EL (cell line): ENCODE measurements around the gene CACNA1A.
"Not testable (repeated sequence)": the region's sequence is repeated elsewhere in the genome, so short reads cannot be mapped to it uniquely, and the experiment has no call there.

Experiments used
- DNase-seq: peaks from one replicate; pipeline ENCODE4 v3.0.0-alpha.2; 2016

Gene CACNA1A

DNA sequence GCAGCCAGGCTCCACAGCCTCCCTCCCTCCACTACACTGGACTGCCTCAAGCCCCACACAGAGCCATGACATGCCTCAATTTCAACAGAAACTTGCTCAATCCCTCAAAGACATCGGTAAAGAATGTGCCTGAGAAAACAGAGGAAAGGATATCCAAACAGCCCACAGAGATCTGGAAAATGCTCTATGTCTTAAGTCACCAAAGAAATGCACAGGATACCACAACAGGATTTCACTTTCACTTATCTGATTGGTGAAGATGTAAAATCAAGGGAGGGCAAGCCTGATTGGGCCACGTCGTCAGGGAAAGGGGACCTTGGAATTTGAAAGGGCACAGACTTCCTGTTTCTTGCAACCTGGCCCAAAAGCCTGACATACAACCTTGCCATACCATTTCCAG is 14.2 kb downstream of the CACNA1A start:
- DNase-seq: peak; percentile 83

GRCh38 chr19:13487985-13488384 is 18.3 kb downstream of the CACNA1A start:
- DNase-seq: no peak

DNA sequence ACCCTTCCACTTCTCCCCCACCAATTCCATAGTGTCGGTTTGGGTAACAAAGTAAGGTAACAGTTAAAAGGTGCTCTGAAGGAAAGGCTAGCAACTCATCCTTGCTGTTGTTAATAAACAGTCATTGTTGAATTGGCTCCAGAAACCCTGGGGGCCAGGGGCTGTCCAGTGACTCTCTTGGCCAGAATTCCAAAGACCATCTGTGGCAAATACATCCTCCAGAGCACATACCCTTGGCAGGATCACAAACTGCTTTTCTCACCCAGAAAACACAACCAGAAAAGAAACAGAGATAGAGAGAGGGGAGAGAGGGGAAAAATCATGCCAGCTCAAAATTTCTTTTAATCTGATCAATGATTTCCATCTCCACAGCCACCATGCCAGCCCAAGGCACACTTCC is 22.1 kb downstream of the CACNA1A start:
- no peak for DNase-seq

- DNase-seq: no peak
Observed at GRCh38 chr19:13483215-13483614, 23.1 kb downstream of the CACNA1A start.

DNA sequence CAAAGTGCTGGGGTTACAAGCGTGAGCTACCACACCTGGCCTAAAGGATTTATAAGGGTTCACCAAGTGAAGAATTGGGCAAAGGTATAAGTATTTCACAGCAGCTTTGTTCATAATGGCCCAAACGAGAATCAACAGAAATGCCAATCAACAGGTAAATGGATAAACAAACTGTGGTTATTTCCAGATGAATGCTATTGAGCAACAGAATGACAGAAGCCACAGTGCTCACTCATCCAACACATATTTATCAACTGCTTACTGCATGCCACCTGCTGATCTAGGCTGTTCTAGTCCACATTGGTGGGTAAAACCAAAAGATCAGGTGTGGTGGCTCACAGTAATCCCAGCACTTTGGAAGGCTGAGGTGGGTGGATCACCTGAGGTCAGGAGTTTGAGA is 27.7 kb downstream of the CACNA1A start:
- DNase-seq: no peak

- DNase-seq: no peak
Observed at GRCh38 chr19:13476071-13476470, 30.2 kb downstream of the CACNA1A start.

DNA sequence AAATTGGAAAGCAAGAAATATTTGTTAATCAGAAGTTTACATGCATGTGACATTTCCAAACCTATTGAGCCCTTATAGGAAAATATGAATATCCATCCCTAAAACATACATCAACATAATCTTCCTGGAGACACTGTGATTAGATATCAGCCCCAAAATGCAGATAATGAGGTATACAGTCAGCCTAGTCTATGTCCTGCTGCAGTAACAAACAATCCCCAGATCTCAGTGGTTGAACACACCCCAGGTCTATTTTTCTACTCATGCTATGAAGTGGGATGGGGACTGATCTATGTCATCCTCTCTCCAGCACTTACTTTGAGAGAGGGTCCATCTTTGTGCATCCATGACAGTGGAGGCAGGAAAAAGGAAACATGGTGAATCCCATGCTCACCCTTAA is 31.2 kb downstream of the CACNA1A start:
- DNase-seq: no peak

GRCh38 chr19:13466697-13467096 is 39.6 kb downstream of the CACNA1A start:
- DNase-seq: no peak

- DNase-seq: peak; percentile 11
Observed at GRCh38 chr19:13463296-13463695, 43.0 kb downstream of the CACNA1A start.

DNA sequence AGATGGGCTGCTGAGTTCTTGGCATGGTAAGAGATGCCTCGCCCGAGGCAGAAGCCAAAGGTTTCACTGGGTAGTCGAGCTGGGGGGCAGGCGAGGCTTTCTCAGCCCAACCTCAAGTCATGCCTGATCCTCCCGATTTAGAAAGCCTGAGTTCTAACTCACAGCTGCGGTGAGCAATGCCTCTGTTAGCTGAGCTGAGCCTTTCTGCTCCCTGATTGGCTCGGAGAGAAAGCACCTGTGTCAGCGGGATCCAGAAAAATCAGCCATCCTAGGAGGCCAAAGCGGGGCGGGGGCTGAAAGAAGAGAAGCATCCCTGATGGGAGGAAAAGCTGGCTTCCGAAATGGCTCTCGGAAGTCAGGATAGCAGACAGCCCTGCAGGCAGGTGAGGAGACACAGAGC is 44.7 kb downstream of the CACNA1A start:
- DNase-seq: no peak

- DNase-seq: no peak
Observed at GRCh38 chr19:13460045-13460444, 46.2 kb downstream of the CACNA1A start.

- no peak for DNase-seq
Observed at GRCh38 chr19:13459351-13459750, 46.9 kb downstream of the CACNA1A start.

DNA sequence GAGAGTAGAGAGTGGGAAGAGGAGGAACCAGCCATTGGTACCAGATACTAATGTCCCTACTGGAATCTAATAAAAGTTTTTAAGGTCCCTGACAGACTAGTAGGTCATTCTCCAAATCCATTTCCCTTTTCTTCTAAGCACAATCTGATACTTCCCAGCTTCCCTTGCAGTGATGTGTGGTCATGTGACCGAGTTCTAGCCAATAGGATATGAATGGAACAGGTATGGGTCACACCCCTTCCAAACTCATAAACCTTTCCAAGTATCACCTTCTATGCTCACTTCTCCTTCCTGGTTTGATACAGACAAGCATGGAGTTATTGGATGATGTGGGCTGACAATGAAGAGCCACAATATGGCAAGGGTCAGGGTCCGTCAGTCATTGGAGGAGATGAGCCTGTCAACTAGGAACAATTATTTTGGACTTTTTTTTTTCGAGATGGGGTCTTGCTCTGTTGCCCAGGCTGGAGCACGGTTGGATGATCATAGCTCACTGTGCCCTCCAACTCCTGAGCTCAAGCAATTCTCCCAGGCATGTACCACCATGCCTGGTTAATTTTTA is 54.8 kb downstream of the CACNA1A start:
- no peak for DNase-seq

DNA sequence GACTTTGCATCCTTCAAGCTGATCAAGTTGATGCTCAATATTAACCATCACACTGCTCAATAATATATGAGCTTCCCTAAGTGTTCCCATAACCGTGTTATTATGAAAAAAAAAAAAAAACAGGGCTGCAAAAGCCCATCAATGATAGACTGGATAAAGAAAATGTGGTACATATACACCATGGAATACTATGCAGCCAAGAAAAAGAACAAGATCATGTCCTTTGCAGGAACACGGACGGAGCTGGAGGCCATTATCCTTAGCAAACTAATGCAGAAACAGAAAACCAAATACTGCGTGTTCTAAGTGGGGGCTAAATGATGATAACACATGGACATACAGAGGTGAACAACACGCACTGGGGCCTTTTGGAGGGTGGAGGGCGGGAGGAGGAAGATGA is 58.3 kb downstream of the CACNA1A start:
- no peak for DNase-seq

GRCh38 chr19:13441810-13442512 is 64.3 kb downstream of the CACNA1A start:
- DNase-seq: peak; percentile 35

- DNase-seq: no peak
Observed at GRCh38 chr19:13437919-13438618, 68.2 kb downstream of the CACNA1A start.

DNA sequence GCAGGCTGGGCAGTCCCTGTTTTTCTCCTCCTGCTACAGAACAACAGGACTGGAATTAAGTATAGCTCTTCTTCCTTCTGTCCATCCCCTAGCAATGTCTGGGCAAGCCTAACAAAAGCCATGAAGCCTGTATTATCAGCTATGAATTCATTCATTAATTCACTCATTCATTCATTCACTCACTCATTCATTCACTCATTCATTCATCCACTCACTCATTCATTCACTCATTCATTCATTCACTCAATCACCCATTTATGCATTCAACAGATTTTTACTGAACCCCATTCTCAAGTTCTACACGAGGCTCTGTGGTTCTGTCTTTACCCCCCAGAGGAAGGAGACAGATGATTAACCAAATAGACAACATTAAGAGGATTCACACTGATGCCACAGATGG is 69.9 kb downstream of the CACNA1A start:
- DNase-seq: no peak

GRCh38 chr19:13430790-13431582 is 75.3 kb downstream of the CACNA1A start:
- peak; percentile 57 for DNase-seq

GRCh38 chr19:13429563-13429962 is 76.7 kb downstream of the CACNA1A start:
- no peak for DNase-seq

DNA sequence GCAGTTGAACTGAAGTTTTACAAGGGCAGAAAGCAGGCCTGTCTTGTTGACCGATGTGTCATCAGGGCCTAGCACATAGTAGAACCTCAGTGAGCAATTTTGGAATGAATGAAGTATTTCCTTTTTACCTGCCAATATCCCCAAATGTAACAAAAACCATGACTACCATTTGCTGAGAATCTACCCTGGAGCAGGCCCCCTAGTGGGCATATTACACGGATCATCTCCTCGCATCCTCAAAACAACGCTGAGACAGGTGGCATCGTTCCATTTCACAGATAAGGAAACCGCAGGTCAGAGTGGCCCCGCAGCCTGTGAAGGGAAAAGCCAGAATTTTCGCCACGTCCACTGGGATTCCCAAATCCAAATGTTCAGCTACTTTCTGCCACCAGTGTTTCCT is 77.9 kb downstream of the CACNA1A start:
- DNase-seq: peak; percentile 18

DNA sequence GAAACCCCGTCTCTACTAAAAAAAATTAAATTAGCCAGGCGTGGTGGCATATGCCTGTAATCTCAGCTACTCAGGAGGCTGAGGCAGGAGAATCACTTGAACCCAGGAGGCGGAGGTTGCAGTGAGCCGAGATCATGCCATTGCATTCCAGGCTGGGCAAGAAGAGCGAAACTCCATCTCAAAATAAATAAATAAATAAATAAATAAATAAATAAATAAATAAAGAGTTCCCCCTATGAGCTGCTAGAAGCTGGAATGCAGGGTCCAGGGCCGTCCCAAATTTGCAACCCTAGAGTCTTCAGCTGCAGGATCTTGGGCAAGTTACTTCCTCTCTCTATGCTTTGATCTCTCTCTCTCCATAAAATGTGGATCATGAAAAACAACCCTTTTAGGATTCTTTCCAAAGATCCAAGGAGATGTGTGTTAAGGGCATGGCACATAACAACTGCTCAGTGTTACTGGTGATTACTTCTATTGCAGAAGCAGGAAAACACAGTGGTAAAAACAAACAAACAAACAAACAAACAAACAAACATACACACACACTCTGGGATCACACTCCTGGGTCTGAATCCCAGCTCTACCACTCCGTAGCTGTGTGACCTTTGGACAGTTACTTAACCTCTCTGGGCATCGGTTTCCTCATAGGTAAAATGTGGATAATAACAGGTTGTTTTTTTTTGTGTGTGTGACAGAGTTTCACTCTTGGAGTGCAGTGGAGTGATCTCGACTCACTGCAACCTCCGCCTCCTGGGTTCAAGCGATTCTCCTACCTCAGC is 78.8 kb downstream of the CACNA1A start:
- no peak for DNase-seq

- DNase-seq: not testable (repeated sequence)
Observed at GRCh38 chr19:13425875-13426274, 80.4 kb downstream of the CACNA1A start.

- no peak for DNase-seq
Observed at GRCh38 chr19:13425151-13425550, 81.1 kb downstream of the CACNA1A start.
